HG03025 (cell line): ENCODE data around the gene TUSC2.

Source experiments
- ATAC-seq: cut with Tn5 transposase; IDR thresholded peaks from one replicate; pipeline ENCODE4 v1.9.1; 2021; ENCODE audit warnings: mild to moderate bottlenecking, moderate library complexity; ENCODE audit not compliant: unreplicated experiment, low FRiP score

The TUSC2 gene

GRCh38 chr3:50355829-50356552 is 28.0 kb upstream of the TUSC2 start:
- ATAC-seq = no peak

GRCh38 chr3:50354850-50355249 is 26.8 kb upstream of the TUSC2 start:
- ATAC-seq = no peak

GRCh38 chr3:50354186-50354764 is 26.3 kb upstream of the TUSC2 start:
- no peak for ATAC-seq

GRCh38 chr3:50353245-50354004 is 25.4 kb upstream of the TUSC2 start:
- no peak for ATAC-seq

- no peak for ATAC-seq
Measured at GRCh38 chr3:50352781-50353180, 24.8 kb upstream of the TUSC2 start.

- ATAC-seq = no peak
Measured at GRCh38 chr3:50351323-50351697, 23.3 kb upstream of the TUSC2 start.

GRCh38 chr3:50350527-50351322 is 22.7 kb upstream of the TUSC2 start, which contains the start of the genes CYB561D2 and NPRL2:
Gene CYB561D2, plus strand, starts transcription at chr3:50350862. Its CDS starts 572 bp downstream, at chr3:50351434.
Gene NPRL2, minus strand, starts transcription at chr3:50350775. Its CDS starts 123 bp downstream, at chr3:50350652.
- peak; percentile 77 for ATAC-seq

GRCh38 chr3:50350213-50350526 is 22.1 kb upstream of the TUSC2 start:
- ATAC-seq = no peak

GRCh38 chr3:50347187-50347813 is 19.3 kb upstream of the TUSC2 start:
- no peak for ATAC-seq

GRCh38 chr3:50345586-50346234 is 17.7 kb upstream of the TUSC2 start, which contains the start of gene ZMYND10:
Gene ZMYND10, minus strand, starts transcription at chr3:50345732. Its CDS starts 153 bp downstream, at chr3:50345579.
- no peak for ATAC-seq

GRCh38 chr3:50345008-50345407 is 17.0 kb upstream of the TUSC2 start:
- ATAC-seq = no peak

- no peak for ATAC-seq
Measured at GRCh38 chr3:50342813-50343633, 15.0 kb upstream of the TUSC2 start.

- ATAC-seq = no peak
Measured at GRCh38 chr3:50341996-50342650, 14.1 kb upstream of the TUSC2 start.

- ATAC-seq = no peak
Measured at GRCh38 chr3:50341537-50341936, 13.5 kb upstream of the TUSC2 start.

GRCh38 chr3:50340448-50341329 is 12.7 kb upstream of the TUSC2 start, which contains the start of gene RASSF1:
Gene RASSF1, minus strand, starts transcription at chr3:50340836. Its CDS starts 31 bp downstream, at chr3:50340805.
- ATAC-seq = no peak

- no peak for ATAC-seq
Measured at GRCh38 chr3:50340147-50340447, 12.1 kb upstream of the TUSC2 start.

- no peak for ATAC-seq
Measured at GRCh38 chr3:50339485-50340146, 11.6 kb upstream of the TUSC2 start.
